Activated CD8-positive, alpha-beta T cell treated with anti-CD3 and anti-CD28 coated beads for 36 hours (primary cell): ENCODE data around the gene CBR3. TPM values are rescaled to one million over a fixed set of nuclear protein-coding genes. Genes with fewer than 3 reads are reported as not detected.

Experiments used
- ATAC-seq: fragments of 200-7000 bp; cut with Tn5 transposase; one replicate; pipeline ENCODE4 v1.10.0; 2021; ENCODE audit warnings: mild to moderate bottlenecking, moderate library complexity
- CTCF ChIA-PET: fragments of 350-600 bp; sonication (Branson Sonifier 250); formaldehyde crosslinking; loops from one replicate; lab custom pipeline; 2021; ENCODE audit warnings: antibody characterized with exemption; lab: Charles Lee
- POLR2A ChIA-PET: fragments of 350-600 bp; sonication (Branson Sonifier 250); formaldehyde crosslinking; loops from one replicate; lab custom pipeline; 2021; ENCODE audit warnings: antibody characterized with exemption; lab: Charles Lee
- DNase-seq: peaks from one replicate; pipeline ENCODE4 v3.0.0-alpha.2; 2020
- H3K27ac Mint-ChIP-seq: one replicate; pipeline ENCODE4 v1.8.0; 2021; ENCODE audit warnings: mild to moderate bottlenecking, mixed read lengths
- H3K27me3 Mint-ChIP-seq: one replicate; pipeline ENCODE4 v1.8.0; 2021; ENCODE audit warnings: mixed read lengths
- H3K36me3 Mint-ChIP-seq: one replicate; pipeline ENCODE4 v1.8.0; 2021; ENCODE audit warnings: low read depth, mixed read lengths
- H3K4me1 Mint-ChIP-seq: one replicate; pipeline ENCODE4 v1.8.0; 2021; ENCODE audit warnings: low read depth, mixed read lengths
- H3K4me3 Mint-ChIP-seq: one replicate; pipeline ENCODE4 v1.8.0; 2021; ENCODE audit warnings: mild to moderate bottlenecking, moderate library complexity, mixed read lengths
- H3K9me3 Mint-ChIP-seq: one replicate; pipeline ENCODE4 v1.8.0; 2021; ENCODE audit warnings: mixed read lengths
- intact Hi-C: fragments of 100-400 bp; cut with micrococcal nuclease; formaldehyde crosslinking; loops from one replicate; pipeline ENCODE4 v1.10.0; 2022
- total RNA-seq, 2 experiments: library from RNA; stranded (reverse); gene quantifications; one replicate each; pipeline ENCODE4 v1.2.3, GENCODE V29; 2021
- TF ChIP-seq, protein P1 (sequence below): fragments of 200-600 bp; IDR thresholded peaks from one replicate; pipeline ENCODE4 v1.8.0; 2022; ENCODE audit warnings: antibody characterized with exemption, mild to moderate bottlenecking

The CBR3 gene
- total RNA-seq, 2 experiments from 2014 or later = 13.5 to 14.8 TPM

GRCh38 chr21:36109868-36110267 lies 25.0 kb upstream of the CBR3 start:
- Mint-ChIP-seq H3K4me3 (no peak overlapping the region), H3K36me3 (no peaks in the 10 kb centered on the region), H3K9me3 (no peaks in the 10 kb centered on the region), H3K4me1 (peaks cover 20% of the 10 kb centered on the region), H3K27me3 (peaks cover 8% of the 10 kb centered on the region), H3K27ac (no peak overlapping the region)
- POLR2A ChIA-PET = interaction anchor here (0.6 kb wide), 1 partner anchor 44 kb away, joined by 5 read pairs; no protein-coding TSS in a partner anchor
- ATAC-seq (no peak), DNase-seq (no peak)
- TF ChIP-seq, protein P1, sequence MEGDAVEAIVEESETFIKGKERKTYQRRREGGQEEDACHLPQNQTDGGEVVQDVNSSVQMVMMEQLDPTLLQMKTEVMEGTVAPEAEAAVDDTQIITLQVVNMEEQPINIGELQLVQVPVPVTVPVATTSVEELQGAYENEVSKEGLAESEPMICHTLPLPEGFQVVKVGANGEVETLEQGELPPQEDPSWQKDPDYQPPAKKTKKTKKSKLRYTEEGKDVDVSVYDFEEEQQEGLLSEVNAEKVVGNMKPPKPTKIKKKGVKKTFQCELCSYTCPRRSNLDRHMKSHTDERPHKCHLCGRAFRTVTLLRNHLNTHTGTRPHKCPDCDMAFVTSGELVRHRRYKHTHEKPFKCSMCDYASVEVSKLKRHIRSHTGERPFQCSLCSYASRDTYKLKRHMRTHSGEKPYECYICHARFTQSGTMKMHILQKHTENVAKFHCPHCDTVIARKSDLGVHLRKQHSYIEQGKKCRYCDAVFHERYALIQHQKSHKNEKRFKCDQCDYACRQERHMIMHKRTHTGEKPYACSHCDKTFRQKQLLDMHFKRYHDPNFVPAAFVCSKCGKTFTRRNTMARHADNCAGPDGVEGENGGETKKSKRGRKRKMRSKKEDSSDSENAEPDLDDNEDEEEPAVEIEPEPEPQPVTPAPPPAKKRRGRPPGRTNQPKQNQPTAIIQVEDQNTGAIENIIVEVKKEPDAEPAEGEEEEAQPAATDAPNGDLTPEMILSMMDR = no peak
- intact Hi-C loops = no loop called here
- CTCF ChIA-PET = no interaction called here

DNA sequence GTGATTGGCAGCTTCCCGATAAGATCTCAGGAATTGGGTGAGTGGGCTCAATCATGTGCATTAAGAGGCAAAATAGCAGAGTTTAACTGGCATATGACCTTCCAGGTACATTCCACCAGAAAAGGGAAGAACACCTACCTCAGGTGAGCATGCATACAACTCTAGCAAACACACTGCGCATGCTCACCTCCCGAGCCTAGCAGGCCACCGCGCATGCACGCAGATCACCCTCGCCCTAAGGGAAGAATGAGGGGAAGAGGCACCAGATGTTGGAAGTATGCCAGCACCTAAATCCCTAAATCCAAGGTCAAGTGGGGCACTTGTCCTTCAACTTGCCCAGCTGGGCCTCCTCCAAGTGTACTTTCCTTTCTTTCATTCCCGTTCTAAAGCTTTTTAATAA lies 23.6 kb upstream of the CBR3 start:
- ChIA-PET POLR2A (no interaction called here), CTCF (interaction anchor here (1.1 to 5.3 kb wide), 7 partner anchors 15 to 534 kb away, joined by 3 to 39 read pairs (median 11); partner anchors contain the start of gene SETD4)
- Mint-ChIP-seq H3K27ac (no peak overlapping the region), H3K4me3 (no peak overlapping the region), H3K36me3 (no peaks in the 10 kb centered on the region), H3K4me1 (peaks cover 23% of the 10 kb centered on the region), H3K9me3 (no peaks in the 10 kb centered on the region), H3K27me3 (peaks cover under 1% of the 10 kb centered on the region)
- DNase-seq (no peak), ATAC-seq (no peak)
- TF ChIP-seq, protein P1 = no peak
- intact Hi-C loops = no loop called here

DNA sequence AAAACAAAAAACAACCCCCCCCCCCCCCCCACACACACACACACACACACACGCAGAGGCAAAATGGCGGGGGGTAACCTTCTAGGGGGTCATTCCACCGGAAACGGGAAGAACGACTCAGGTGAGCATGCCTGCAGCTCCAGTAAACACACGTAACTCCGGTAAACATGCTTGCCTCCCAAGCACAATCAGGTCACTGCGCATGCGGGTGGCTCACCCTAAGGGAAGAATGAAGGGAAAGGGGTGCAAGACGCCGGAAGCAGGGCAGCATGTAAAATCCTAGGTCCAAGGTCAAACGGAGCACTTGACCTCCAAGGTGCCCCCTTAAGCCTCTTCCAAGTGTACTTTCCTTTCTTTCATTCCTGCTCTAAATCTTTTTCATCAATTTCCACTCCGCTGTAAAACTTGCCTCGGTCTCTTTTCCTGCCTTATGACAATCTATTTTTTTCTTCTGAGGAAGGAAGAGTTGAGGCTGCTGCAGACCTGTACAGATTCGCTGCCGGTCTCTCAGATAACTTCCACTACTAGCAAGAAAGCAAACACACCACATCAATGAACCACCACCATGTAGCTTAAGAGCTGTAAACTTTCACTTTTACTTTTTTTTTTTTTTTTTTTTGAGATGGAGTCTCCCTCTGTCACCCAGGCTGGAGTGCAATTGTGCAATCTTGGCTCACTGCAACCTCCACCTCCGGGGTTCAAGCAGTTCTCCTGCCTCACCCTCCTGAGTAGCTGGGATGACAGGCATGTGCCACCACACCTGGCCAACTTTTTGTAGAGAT lies 21.0 kb upstream of the CBR3 start:
- Mint-ChIP-seq H3K4me3 (peak overlapping the region; percentile 73), H3K27ac (peak overlapping the region; percentile 91), H3K4me1 (peaks cover 23% of the 10 kb centered on the region), H3K9me3 (no peaks in the 10 kb centered on the region), H3K36me3 (no peaks in the 10 kb centered on the region), H3K27me3 (no peaks in the 10 kb centered on the region)
- DNase-seq (peak; percentile 50), ATAC-seq (peak; percentile 64)
- CTCF ChIA-PET = interaction anchor here (0.7 to 5.3 kb wide), 27 partner anchors 9 to 274 kb away, joined by 3 to 39 read pairs (median 5); partner anchors contain the start of genes CBR1 and SETD4
- TF ChIP-seq, protein P1 = no peak
- intact Hi-C loops = no loop called here
- POLR2A ChIA-PET = interaction anchor here (0.7 to 1.3 kb wide), 6 partner anchors 13 to 72 kb away, joined by 3 to 4 read pairs (median 3); partner anchors contain the start of gene CBR3

DNA sequence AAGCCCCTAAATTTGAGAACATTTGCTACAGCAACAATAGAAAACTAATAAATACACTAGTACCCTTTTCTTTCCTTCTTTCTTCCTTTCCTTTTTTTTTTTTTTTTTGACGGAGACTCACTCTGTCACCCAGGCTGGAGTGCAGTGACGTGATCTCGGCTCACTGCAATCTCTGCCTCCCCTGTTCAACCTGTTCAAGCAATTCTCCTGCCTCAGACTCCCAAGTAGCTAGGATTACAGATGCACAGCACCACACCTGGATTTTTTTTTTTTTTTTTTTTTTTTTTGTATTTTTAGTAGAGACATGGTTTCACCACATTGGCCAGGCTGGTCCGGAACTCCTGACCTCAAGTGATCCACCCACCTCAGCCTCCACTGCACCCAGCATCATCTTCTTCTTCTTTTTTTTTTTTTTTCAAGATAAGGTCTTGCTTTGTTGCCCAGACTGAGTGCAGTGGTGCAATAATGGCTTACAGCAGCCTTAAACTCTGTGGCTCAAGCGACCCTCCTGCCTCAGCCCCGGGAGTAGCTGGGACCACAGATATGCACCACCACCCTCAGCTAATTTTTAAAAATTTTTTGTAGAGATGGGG lies 19.6 kb upstream of the CBR3 start:
- Mint-ChIP-seq H3K4me1 (peaks cover 23% of the 10 kb centered on the region), H3K36me3 (no peaks in the 10 kb centered on the region), H3K4me3 (no peak overlapping the region), H3K27ac (no peak overlapping the region), H3K27me3 (no peaks in the 10 kb centered on the region), H3K9me3 (no peaks in the 10 kb centered on the region)
- ChIA-PET CTCF (interaction anchor here (1.0 to 5.3 kb wide), 3 partner anchors 10 to 11 kb away, joined by 3 to 39 read pairs (median 5); no protein-coding TSS in a partner anchor), POLR2A (no interaction called here)
- ATAC-seq (no peak), DNase-seq (no peak)
- intact Hi-C loops = no loop called here
- TF ChIP-seq, protein P1 = no peak
